Measurements from ENCODE around the gene CERKL.
"Not testable (repeated sequence)": the region's sequence is repeated elsewhere in the genome, so short reads cannot be mapped to it uniquely, and the experiment has no call there.

Gene CERKL, protein sequence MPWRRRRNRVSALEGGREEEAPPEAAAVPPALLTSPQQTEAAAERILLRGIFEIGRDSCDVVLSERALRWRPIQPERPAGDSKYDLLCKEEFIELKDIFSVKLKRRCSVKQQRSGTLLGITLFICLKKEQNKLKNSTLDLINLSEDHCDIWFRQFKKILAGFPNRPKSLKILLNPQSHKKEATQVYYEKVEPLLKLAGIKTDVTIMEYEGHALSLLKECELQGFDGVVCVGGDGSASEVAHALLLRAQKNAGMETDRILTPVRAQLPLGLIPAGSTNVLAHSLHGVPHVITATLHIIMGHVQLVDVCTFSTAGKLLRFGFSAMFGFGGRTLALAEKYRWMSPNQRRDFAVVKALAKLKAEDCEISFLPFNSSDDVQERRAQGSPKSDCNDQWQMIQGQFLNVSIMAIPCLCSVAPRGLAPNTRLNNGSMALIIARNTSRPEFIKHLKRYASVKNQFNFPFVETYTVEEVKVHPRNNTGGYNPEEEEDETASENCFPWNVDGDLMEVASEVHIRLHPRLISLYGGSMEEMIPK

GRCh38 chr2:181656450-181657291, at the start of gene CERKL:
CERKL (minus strand) TSS chr2:181657105; CDS start chr2:181657006, 99 bp downstream.
- DNase-seq: no peak

- DNase-seq: not testable (repeated sequence)
These were observed 45.6 kb upstream of the CERKL start for GRCh38 chr2:181702519-181702918.

DNA sequence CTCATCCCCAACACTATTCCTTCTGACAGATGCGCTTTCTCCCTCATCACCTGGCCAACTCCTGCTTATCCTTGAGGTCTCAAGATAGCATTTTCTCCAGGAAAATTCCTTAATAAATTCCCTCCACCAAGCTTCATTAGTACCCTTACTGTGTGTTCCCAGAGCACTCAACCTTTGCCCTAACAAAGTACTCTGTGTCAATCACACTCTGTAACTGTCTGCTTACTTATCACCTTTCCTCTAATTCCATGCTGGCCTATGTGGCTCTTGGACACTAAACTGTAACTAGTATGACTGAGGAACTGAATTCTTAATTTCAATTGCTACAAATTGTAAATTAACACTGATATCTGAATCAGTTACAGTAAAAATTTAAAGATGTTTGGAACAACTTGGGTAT, 41.3 kb upstream of the CERKL start:
- no peak for DNase-seq

- no peak for DNase-seq
These were observed 40.7 kb upstream of the CERKL start for GRCh38 chr2:181697571-181697970.

- DNase-seq: no peak
These were observed 40.2 kb upstream of the CERKL start for GRCh38 chr2:181697126-181697525.

- DNase-seq: no peak
These were observed 37.4 kb upstream of the CERKL start for GRCh38 chr2:181694271-181694670.

GRCh38 chr2:181690860-181691259, 34.0 kb upstream of the CERKL start:
- DNase-seq: no peak

GRCh38 chr2:181686576-181687185, 29.8 kb upstream of the CERKL start:
- DNase-seq: no peak

DNA sequence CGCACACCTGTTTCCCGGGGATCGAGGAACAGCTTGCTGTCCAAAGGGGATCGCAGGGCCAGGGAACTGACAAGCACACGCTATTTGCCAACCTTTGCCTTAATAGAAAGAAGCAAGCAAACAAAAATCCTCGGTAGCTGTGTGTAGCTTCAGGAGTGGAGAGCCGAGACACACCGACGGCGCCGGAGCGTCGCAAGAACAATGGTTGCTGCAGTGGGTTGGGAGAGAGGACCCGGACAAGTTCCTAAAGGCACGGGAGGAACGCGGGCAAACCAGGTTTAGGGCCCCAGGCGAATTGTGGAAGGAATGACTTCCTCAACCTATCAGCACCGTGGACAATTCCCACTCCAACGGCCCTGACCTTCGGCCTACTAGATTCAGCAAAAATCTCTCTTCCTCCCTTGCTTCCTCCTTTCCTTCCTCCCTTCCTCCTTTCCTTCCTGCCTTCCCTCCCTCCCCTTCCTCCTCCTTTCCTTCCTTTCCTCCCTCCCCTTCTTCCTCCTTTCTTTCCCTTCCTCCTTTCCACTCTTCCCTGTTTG, 28.3 kb upstream of the CERKL start:
- DNase-seq: no peak

DNA sequence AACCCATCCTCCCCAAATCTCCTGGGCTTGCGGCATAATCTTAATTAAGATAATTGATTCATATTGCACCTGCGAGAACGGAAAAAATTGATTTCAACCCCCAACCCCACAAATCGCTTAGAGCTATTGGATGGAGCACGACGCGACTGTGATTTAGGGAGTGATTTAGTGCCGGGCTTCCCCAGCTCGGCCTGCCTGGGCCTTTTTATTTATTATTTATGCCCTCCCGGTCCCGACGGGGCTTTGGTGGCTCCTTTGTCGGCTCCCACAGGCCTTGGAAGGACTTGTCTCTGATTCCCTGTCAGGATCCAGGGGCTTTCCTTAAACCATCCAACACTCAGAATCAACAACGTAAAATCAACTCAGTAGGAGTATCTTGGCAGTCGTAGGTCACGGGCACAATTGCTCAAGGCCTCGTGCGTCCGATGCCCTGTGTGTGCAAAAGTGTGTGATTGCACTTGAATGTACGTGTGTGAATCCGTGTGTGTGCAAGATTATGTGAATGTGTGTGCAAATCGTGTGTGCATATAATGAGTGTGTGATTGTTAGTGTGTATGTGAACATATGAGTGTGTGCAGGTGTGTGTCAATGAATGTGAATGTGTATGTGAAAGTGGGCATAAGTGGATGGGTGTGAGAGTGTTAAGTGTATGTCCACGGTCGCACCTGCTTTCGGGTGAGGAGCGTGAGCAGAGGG, 27.7 kb upstream of the CERKL start:
- DNase-seq: no peak

GRCh38 chr2:181683518-181684453, 26.9 kb upstream of the CERKL start:
- DNase-seq: no peak

DNA sequence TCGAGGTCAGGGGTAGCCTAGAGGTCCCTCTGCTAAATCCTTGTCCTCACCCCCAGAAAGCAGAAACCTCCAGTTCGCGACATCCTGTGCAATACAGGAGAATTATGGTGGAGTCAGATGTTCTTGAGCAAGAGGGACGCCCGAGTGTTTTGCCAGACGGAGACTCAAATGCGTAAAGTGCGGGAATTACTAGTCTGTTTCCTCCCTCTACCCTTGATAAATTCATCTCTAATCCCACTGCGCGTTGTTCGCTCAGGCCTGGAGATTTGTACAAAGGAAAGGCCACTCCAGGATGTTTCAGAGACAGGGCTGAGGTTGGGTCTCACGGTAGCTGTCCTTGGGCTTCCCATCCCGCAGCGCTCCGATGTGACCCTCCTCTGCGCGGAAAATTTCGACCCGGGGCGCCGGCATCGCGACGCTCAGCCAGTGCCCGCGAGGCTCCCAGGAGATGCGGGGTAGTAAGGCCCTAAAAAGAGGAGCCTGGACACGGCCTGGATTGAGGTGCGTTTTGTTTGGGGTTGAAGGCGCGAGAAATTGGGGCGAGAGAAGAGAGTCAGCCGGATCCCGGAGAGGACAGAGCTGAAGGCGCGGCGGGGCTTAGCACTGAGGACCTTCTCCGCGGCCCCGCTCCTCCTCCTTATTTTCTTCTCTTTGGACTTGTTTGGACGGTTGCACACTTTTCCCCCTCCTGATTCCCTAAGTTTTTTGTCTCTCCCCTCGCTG, 26.1 kb upstream of the CERKL start:
- no peak for DNase-seq

GRCh38 chr2:181682026-181682789, 25.3 kb upstream of the CERKL start:
- DNase-seq: no peak

DNA sequence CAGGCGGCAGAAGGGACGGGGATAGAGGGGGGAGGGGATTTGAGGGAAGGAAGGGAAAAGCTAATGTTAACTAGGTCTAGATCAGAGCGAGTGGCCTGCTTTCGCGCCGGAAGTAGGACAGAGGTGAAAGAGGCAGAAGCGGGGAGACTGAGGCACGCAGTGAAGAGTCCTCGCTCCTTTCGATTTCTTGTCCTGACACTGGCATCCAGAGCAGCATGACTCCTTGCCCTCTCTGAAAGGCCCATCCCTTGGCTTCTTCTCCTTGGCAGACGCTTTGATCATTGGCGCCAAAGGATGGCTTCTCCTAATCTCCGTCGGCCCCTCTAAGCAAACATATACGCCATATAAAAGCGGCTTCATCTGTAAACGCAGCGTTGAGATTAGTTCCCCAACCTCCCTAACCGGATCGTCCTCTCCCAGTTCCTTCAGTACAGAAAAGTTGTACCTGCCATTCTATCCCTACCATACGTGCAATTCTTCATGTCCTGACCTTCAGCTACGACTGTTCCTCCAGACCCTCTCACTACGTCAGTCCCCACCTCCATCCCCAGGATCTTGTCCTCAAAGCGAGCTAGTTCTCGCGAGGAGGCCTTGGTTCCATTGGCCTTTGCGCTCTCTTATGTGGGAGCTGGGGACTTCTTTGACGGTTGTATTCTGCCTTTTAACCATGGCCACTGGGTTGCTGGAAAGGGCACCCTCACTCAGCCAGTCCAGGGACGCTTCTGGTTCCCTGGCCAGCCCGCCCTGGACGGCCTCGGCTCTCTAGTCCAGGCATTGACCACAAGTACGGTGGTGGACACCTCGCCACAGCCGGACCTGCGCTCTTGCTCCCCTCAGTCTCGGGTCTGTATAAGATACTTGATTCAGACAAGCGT, 24.3 kb upstream of the CERKL start:
- DNase-seq: no peak

GRCh38 chr2:181680055-181680936, 23.4 kb upstream of the CERKL start, which contains the start of gene NEUROD1:
NEUROD1 (minus strand) TSS chr2:181680517; CDS start chr2:181678860, 1,657 bp downstream.
- no peak for DNase-seq

DNA sequence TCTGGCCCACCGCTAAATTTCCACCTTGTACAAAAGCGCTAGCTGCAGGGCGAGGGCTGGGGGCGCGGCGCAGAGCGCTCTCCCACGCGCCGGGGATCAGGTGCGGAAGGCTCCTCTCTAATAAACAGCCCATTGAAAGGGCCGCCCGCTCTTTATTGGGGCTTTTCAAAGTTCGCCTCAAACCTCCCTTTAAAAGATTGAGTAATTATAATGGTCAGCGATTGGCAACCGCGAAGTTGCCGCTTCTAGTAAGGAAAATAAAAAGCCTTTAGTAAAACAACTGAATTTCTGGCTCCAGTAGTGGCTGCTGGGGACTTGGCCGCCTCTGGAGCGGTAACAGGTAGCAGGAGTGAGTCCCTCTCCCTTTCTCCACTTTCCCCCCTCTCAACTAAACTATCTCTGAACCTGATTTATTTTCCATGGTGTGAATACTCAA, 22.7 kb upstream of the CERKL start:
- no peak for DNase-seq

GRCh38 chr2:181678861-181679543, 22.1 kb upstream of the CERKL start:
- DNase-seq: no peak
